K562 (cell line): ENCODE data around the gene SIPA1L2. TPM values are rescaled to one million over a fixed set of nuclear protein-coding genes. Genes with fewer than 3 reads are reported as not detected.

Experiments
- ATAC-seq: fragments of 200-7000 bp; cut with Tn5 transposase; 3 replicates; pipeline ENCODE4 v1.9.1; 2020; ENCODE audit warnings: moderate library complexity
- BruUV-seq: library from RNA; stranded (reverse); fragments of 400-500 nt; replicated peaks from 2 replicates; lab custom pipeline; 2021; lab: Mats Ljungman, UMichigan
- CTCF ChIA-PET: fragments of 300-600 bp; formaldehyde crosslinking; extraction: SDS; loops from one replicate; lab custom pipeline; 2021; ENCODE audit warnings: low intra/inter-chr PET ratio; lab: Yijun Ruan, JAX
- POLR2A ChIA-PET: fragments of 300-600, 350-650 bp; sonication (Branson Sonifier 250); formaldehyde crosslinking; extraction: SDS; loops from one replicate; lab custom pipeline; 2021; ENCODE audit warnings: antibody characterized with exemption, inconsistent platforms; lab: Yijun Ruan, JAX
- DNase-seq, 4 experiments: peaks; one replicate each; pipeline versions ENCODE4 v3.0.0 to v3.0.0-alpha.2; 2011 to 2018; ENCODE audit warnings: low spot score in 3 of 4, mixed read lengths in 3 of 4; ENCODE audit errors: extremely low read depth in 1 of 4
- FAIRE-seq: peaks from 2 replicates; lab custom pipeline; 2011; peaks lifted over from hg19 to GRCh38; lab: Jason Lieb, UNC
- H2AFZ ChIP-seq: 2 replicates; pipeline ENCODE4 v1.6.0; 2011; ENCODE audit warnings: low read depth, low read length, control low read depth, inconsistent platforms
- H3K27ac ChIP-seq: fragments of 200-600 bp; 3 replicates; pipeline ENCODE4 v1.8.0; 2011; ENCODE audit warnings: low read depth, mild to moderate bottlenecking, control low read depth, inconsistent platforms, low read length, moderate library complexity, mixed read lengths; ENCODE audit errors: extremely low read depth
- H3K27me3 ChIP-seq, 2 experiments: fragments of 300-600 bp in 1 of 2; 2 replicates in 1 of 2; 3 replicates in 1 of 2; pipeline versions ENCODE4 v1.6.0 to v1.8.0; 2011; ENCODE audit warnings: inconsistent platforms in 2 of 2, low read length in 2 of 2, mild to moderate bottlenecking in 1 of 2, mixed read lengths in 1 of 2, moderate library complexity in 1 of 2; ENCODE audit not compliant: control insufficient read depth in 2 of 2, insufficient read depth in 2 of 2
- H3K36me3 ChIP-seq: fragments of 300-600 bp; 3 replicates; pipeline ENCODE4 v1.8.0; 2011; ENCODE audit warnings: mild to moderate bottlenecking, low read length, inconsistent platforms; ENCODE audit not compliant: control insufficient read depth, insufficient read depth
- H3K4me1 ChIP-seq, 2 experiments: fragments of 200-600 bp in 1 of 2; replicated peaks in 1 of 2; 2 replicates in 1 of 2; 3 replicates in 1 of 2; pipeline versions ENCODE4 v1.5.1 to v1.8.0; 2011; ENCODE audit warnings: inconsistent platforms in 2 of 2, low read length in 2 of 2, mild to moderate bottlenecking in 1 of 2, mixed read lengths in 1 of 2, moderate library complexity in 1 of 2; ENCODE audit not compliant: control insufficient read depth in 2 of 2, insufficient read depth in 2 of 2
- H3K4me2 ChIP-seq: 2 replicates; pipeline ENCODE4 v1.6.1; 2011; ENCODE audit warnings: low read length, control low read depth, inconsistent platforms, mixed read lengths; ENCODE audit not compliant: insufficient read depth
- H3K4me3 ChIP-seq: fragments of 200-600 bp; sonication (generic), shearing (Covaris generic); 2 replicates; pipeline ENCODE4 v1.5.1; 2016; ENCODE audit warnings: control low read depth, inconsistent platforms
- H3K79me2 ChIP-seq: fragments of 200-600 bp; 3 replicates; pipeline ENCODE4 v1.8.0; 2011; ENCODE audit warnings: low read length, inconsistent platforms; ENCODE audit not compliant: control insufficient read depth, insufficient read depth
- H3K9ac ChIP-seq, 2 experiments: 2 replicates each; pipeline versions ENCODE4 v1.6.0 to v1.6.1; 2011; ENCODE audit warnings: low read depth in 2 of 2, low read length in 2 of 2, control low read depth in 1 of 2, inconsistent platforms in 1 of 2, mild to moderate bottlenecking in 1 of 2, mixed read lengths in 1 of 2; ENCODE audit not compliant: insufficient read depth in 1 of 2
- H3K9me1 ChIP-seq: one replicate; pipeline ENCODE4 v1.6.0; 2011; ENCODE audit warnings: inconsistent platforms, mild to moderate bottlenecking, low read length, moderate library complexity; ENCODE audit not compliant: control insufficient read depth, insufficient read depth
- H3K9me3 ChIP-seq: replicated peaks from 2 replicates; pipeline ENCODE4 v1.5.1; 2011; ENCODE audit warnings: low read depth, low read length, inconsistent platforms; ENCODE audit not compliant: control insufficient read depth, insufficient read depth
- H4K20me1 ChIP-seq: replicated peaks from 2 replicates; pipeline ENCODE4 v1.6.1; 2011; ENCODE audit warnings: low read length, inconsistent platforms, mixed read lengths; ENCODE audit not compliant: control insufficient read depth, insufficient read depth
- BRD9 ChIP-seq: fragments of 450-650 bp; IDR thresholded peaks from 2 replicates; pipeline ENCODE4 v1.6.1; 2018; ENCODE audit warnings: low read depth; ENCODE audit not compliant: partially characterized antibody
- EP300 ChIP-seq: IDR thresholded peaks from 2 replicates; pipeline ENCODE4 v1.6.1; 2012; ENCODE audit warnings: low read length, improper control_type of control experiment
- ETV6 ChIP-seq, 3 experiments: fragments of 150-350 bp in 1 of 3; sonication (generic) in 1 of 3; formaldehyde crosslinking in 1 of 3; IDR thresholded peaks; 2 replicates each; pipeline versions ENCODE4 v1.6.1 to v1.8.0; 2014 to 2022; ENCODE audit warnings: borderline replicate concordance in 2 of 3, low read depth in 2 of 3, antibody characterized with exemption in 1 of 3, low read length in 1 of 3, mild to moderate bottlenecking in 1 of 3, missing genetic modification reagents in 1 of 3
- GATAD2B ChIP-seq: fragments of 450-650 bp; IDR thresholded peaks from 2 replicates; pipeline ENCODE4 v1.6.1; 2017; ENCODE audit warnings: mild to moderate bottlenecking, borderline replicate concordance
- HCFC1 ChIP-seq: IDR thresholded peaks from 2 replicates; pipeline ENCODE4 v1.6.1; 2012; ENCODE audit warnings: low read depth, low read length, improper control_type of control experiment
- HNRNPK ChIP-seq: fragments of 200-400 bp; formaldehyde crosslinking; IDR thresholded peaks from one replicate; pipeline ENCODE4 v1.6.1; 2018; ENCODE audit warnings: mild to moderate bottlenecking, low read depth, low read length; ENCODE audit not compliant: poor library complexity, severe bottlenecking
- KLF6 ChIP-seq: fragments of 250-450 bp; sonication (Bioruptor Pico); IDR thresholded peaks from 2 replicates; pipeline ENCODE4 v1.4.0; 2020; ENCODE audit warnings: mild to moderate bottlenecking, moderate library complexity, borderline replicate concordance
- NFE2L1 ChIP-seq: fragments of 450-650 bp; IDR thresholded peaks from 2 replicates; pipeline ENCODE4 v1.6.1; 2016; ENCODE audit warnings: missing genetic modification characterization, low read depth, mild to moderate bottlenecking, missing compliant biosample characterization, moderate library complexity, borderline replicate concordance
- PHF20 ChIP-seq: fragments of 450-650 bp; IDR thresholded peaks from 2 replicates; pipeline ENCODE4 v1.6.1; 2018; ENCODE audit not compliant: partially characterized antibody
- POLR2G ChIP-seq: fragments of 200-400 bp; formaldehyde crosslinking; IDR thresholded peaks from 2 replicates; pipeline ENCODE4 v1.6.1; 2017; ENCODE audit warnings: low read depth, mild to moderate bottlenecking, antibody characterized with exemption, low read length, moderate library complexity
- RCOR1 ChIP-seq, 2 experiments: IDR thresholded peaks; 2 replicates each; pipeline ENCODE4 v1.6.1; 2012; ENCODE audit warnings: low read depth in 2 of 2, low read length in 2 of 2, borderline replicate concordance in 1 of 2, improper control_type of control experiment in 1 of 2
- XRCC4 ChIP-seq: IDR thresholded peaks from one replicate; pipeline ENCODE4 v1.6.1; 2011; ENCODE audit not compliant: insufficient read depth, insufficient read length; ENCODE audit errors: extremely low read depth
- ZC3H4 ChIP-seq: sonication (generic); formaldehyde crosslinking; IDR thresholded peaks from 2 replicates; pipeline ENCODE4 v1.9.0; 2021; ENCODE audit warnings: missing genetic modification reagents, borderline replicate concordance
- ZNF197 ChIP-seq: fragments of 200-800 bp; sonication (Bioruptor generic); IDR thresholded peaks from 2 replicates; pipeline ENCODE4 v1.6.1; 2016; ENCODE audit warnings: low read depth, missing genetic modification characterization, missing compliant biosample characterization
- ZNF253 ChIP-seq: fragments of 250-450 bp; sonication (Bioruptor Pico); conservative IDR thresholded peaks from 2 replicates; pipeline ENCODE4 v1.6.1; 2021; ENCODE audit warnings: mild to moderate bottlenecking
- WGBS: fragments of 100-300 bp; shearing (Covaris generic); methylation state at CpG from one replicate; pipeline ENCODE4 v1.1.6; 2016; ENCODE audit warnings: low coverage, mixed read lengths; ENCODE audit not compliant: insufficient coverage; ENCODE audit errors: missing lambda C conversion rate; 5-methylcytosine and 5-hydroxymethylcytosine counted together
- in situ Hi-C: fragments of 300-500 bp; cut with MboI; formaldehyde crosslinking; loops from 4 replicates; pipeline ENCODE4 v1.15.0; 2018; ENCODE audit warnings: inconsistent platforms, mixed read lengths
- intact Hi-C: fragments of 100-400 bp; cut with micrococcal nuclease; formaldehyde crosslinking; loops from 2 replicates; pipeline ENCODE4 v1.14.2; 2022
- polyA plus RNA-seq, 8 experiments: library from polyadenylated mRNA; depleted of rRNA in 4 of 8; stranded (reverse) in 5 of 8; unstranded in 3 of 8; fragments of >200 nt; fragmentation: Nextera tagmentation in 2 of 8; fragmentation: Illumina TruSeq in 1 of 8; extraction: Ambion mirVana in 2 of 8; extraction: Trizol in 1 of 8; gene quantifications; 2 replicates each; pipeline versions ENCODE4 v1.2.1 to v1.2.3, GENCODE V29; 2011 to 2014; ENCODE audit warnings: inconsistent platforms in 1 of 8, missing spikeins in 1 of 8
- total RNA-seq, 7 experiments: library from RNA; depleted of rRNA in 6 of 7; stranded (reverse); fragments of >200 nt in 6 of 7; fragmentation: Illumina TruSeq in 2 of 7; extraction: Trizol in 2 of 7; gene quantifications; 2 replicates each; pipeline versions ENCODE4 v1.2.1 to v1.2.3, GENCODE V29; 2011 to 2021; ENCODE audit warnings: low replicate concordance in 1 of 7

Gene SIPA1L2
- total and polyA plus RNA-seq, 9 of the 15 experiments (the other 6 are each of a cell fraction or from before 2014, with no cell fraction given) = 0.04 to 0.22 (median 0.06) TPM; not detected in 5

DNA sequence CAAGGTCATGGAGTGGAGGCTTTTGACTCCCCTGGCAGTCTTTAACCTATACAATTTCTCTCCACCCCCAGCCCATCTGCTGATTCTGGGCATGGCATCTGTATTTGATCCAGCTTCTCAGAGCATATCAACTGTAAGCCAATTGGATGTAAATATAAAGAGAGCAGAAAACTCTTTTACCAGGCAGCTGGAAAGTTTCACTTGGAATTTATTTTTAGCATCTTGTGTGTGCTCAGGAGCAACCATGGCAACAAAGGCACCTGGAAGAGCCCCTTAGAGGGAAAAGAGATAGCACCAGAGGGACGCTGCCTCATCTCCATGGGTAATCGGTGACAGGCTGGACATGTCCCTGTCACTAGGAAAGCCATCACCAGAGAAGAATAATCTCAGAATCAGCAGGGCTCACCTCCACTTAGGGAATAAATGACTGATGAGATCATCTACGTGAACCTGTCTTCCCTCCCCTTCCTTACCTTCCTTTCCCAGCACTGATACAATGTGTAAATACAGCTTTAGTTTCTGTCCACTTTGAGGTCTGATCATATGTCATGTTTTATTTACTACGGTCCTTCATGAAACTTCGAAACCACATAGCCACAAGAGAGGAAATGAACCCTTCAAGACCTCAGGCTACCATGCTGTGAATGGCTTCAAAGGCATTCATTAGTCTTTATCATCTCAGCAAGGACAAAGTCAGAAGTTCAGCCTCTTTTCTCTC, 25.3 kb upstream of the SIPA1L2 start:
- H3K4me2 ChIP-seq = no peak overlapping the region
- H4K20me1 ChIP-seq = no peaks in the 10 kb centered on the region
- WGBS = 0% methylated on average over 5 of the region's 5 CpGs
- H3K36me3 ChIP-seq = no peaks in the 10 kb centered on the region
- TF ChIP-seq ZNF197 (CRISPR knock-in tag) = no peak
- no peak for TF ChIP-seq RCOR1 (IDR thresholded peaks at IDR 0.05; ENCODE audit: borderline replicate concordance in 1 of 2, low read depth in 2 of 2, low read length in 2 of 2)
- TF ChIP-seq PHF20 = no peak
- TF ChIP-seq, all 486 proteins: peak for 0
- Histone ChIP-seq H3K4me3 (no peak overlapping the region), H3K27me3 (no peaks in the 10 kb centered on the region), H3K79me2 (no peaks in the 10 kb centered on the region), H3K4me1 (no peaks in the 10 kb centered on the region), H3K27ac (no peak overlapping the region), H3K9ac (no peak overlapping the region), H2AFZ (no peak overlapping the region), H3K9me3 (no peaks in the 10 kb centered on the region), H3K9me1 (no peaks in the 10 kb centered on the region)
- CTCF ChIA-PET = no interaction called here
- ATAC-seq (no peak), FAIRE-seq (no peak), DNase-seq (no peak)
- in situ Hi-C loops (no loop called here), intact Hi-C loops (no loop called here)
- no TSS peak for BruUV-seq
- POLR2A ChIA-PET = interaction anchor here (0.6 kb wide), 1 partner anchor 369 kb away, joined by 3 read pairs; no protein-coding TSS in a partner anchor

DNA sequence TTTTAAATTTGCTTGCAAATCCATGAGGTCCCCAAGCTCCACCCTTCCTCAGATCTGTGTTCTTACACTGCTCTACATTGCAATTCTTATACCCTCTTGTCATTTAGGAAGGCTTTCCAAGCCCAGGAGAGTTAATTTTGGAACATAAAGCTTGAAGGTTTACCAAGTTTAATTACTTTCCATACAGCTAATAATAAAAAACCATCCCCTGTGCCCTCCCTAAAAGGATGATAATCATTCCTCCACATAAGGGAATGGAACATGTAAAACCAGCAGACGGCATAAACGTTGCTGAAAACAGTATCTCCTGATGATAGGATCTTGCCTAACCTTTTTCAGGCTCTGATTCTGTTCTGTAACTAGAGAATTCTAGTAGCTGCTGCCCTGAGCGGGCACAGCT, 23.9 kb upstream of the SIPA1L2 start:
- POLR2A ChIA-PET = interaction anchor here (1.1 kb wide), 1 partner anchor 23 kb away, joined by 3 read pairs; no protein-coding TSS in a partner anchor
- 0% methylated on average over 3 of the region's 3 CpGs for WGBS
- Histone ChIP-seq H3K9me1 (no peaks in the 10 kb centered on the region), H3K9ac (no peak overlapping the region), H3K4me2 (no peak overlapping the region), H3K79me2 (no peaks in the 10 kb centered on the region), H3K27ac (no peak overlapping the region), H3K4me3 (no peak overlapping the region), H4K20me1 (no peaks in the 10 kb centered on the region), H3K4me1 (no peaks in the 10 kb centered on the region), H3K36me3 (no peaks in the 10 kb centered on the region), H2AFZ (no peak overlapping the region), H3K27me3 (no peaks in the 10 kb centered on the region), H3K9me3 (no peaks in the 10 kb centered on the region)
- CTCF ChIA-PET = no interaction called here
- ATAC-seq = no peak
- FAIRE-seq = no peak
- intact Hi-C loops = no loop called here
- BruUV-seq = no TSS peak
- TF ChIP-seq ETV6 (IDR thresholded peaks at IDR 0.05; ENCODE audit: borderline replicate concordance in 1 of 2, low read depth in 2 of 2, low read length in 1 of 2) (no peak), ETV6 (CRISPR knock-in tag; IDR thresholded peaks at IDR 0.05; ENCODE audit: borderline replicate concordance) (no peak), EP300 (no peak), GATAD2B (no peak), NFE2L1 (tag) (no peak), ZC3H4 (CRISPR knock-in tag) (no peak), BRD9 (no peak), KLF6 (CRISPR knock-in tag) (no peak), HNRNPK (no peak), XRCC4 (no peak), ZNF253 (CRISPR knock-in tag) (no peak), HCFC1 (no peak), POLR2G (no peak)
- DNase-seq = no peak
- in situ Hi-C loops = no loop called here
